PC-3 (cell line): ENCODE data around the gene SAXO2. TPM values are rescaled to one million over a fixed set of nuclear protein-coding genes. Genes with fewer than 3 reads are reported as not detected.
"Not testable (repeated sequence)": the region's sequence is repeated elsewhere in the genome, so short reads cannot be mapped to it uniquely, and the experiment has no call there.

ENCODE experiments used
- ATAC-seq: fragments of 200-7000 bp; cut with Tn5 transposase; 2 replicates; pipeline ENCODE4 v1.9.1; 2020; ENCODE audit warnings: mild to moderate bottlenecking, moderate library complexity
- Bru-seq: library from RNA; stranded (reverse); fragments of 400-500 nt; gene quantifications from one replicate; lab custom pipeline; 2021; lab: Mats Ljungman, UMichigan
- BruChase-seq, 2 experiments: library from RNA; stranded (reverse); fragments of 400-500 nt; gene quantifications; one replicate each; lab custom pipeline; 2021; lab: Mats Ljungman, UMichigan
- BruUV-seq: library from RNA; stranded (reverse); fragments of 400-500 nt; replicated peaks from 2 replicates; lab custom pipeline; 2021; lab: Mats Ljungman, UMichigan
- CTCF ChIA-PET: fragments of 300-600 bp; sonication (Branson Sonifier 250); formaldehyde crosslinking; loops from one replicate; lab custom pipeline; 2022; ENCODE audit warnings: antibody characterized with exemption; lab: Charles Lee
- POLR2A ChIA-PET: fragments of 300-600 bp; sonication (Branson Sonifier 250); formaldehyde crosslinking; loops from one replicate; lab custom pipeline; 2022; ENCODE audit warnings: antibody characterized with exemption; ENCODE audit not compliant: unreplicated experiment; lab: Charles Lee
- DNase-seq: peaks from one replicate; pipeline ENCODE4 v3.0.0-alpha.2; 2015
- H2AFZ ChIP-seq: fragments of 300-600 bp; sonication (generic); 2 replicates; pipeline ENCODE4 v1.6.0; 2016; ENCODE audit warnings: antibody characterized with exemption, low read length
- H3F3A ChIP-seq: fragments of 300-600 bp; sonication (generic); one replicate; pipeline ENCODE4 v1.6.0; 2017; ENCODE audit warnings: antibody characterized with exemption, low read length, control low read depth, mild to moderate bottlenecking; ENCODE audit not compliant: unreplicated experiment
- H3K27ac ChIP-seq: fragments of 300-600 bp; sonication (generic); 2 replicates; pipeline ENCODE4 v1.5.1; 2016; ENCODE audit warnings: mild to moderate bottlenecking, low read length
- H3K27me3 ChIP-seq: fragments of 300-600 bp; sonication (generic); 2 replicates; pipeline ENCODE4 v1.6.1; 2016; ENCODE audit warnings: low read length, mixed read lengths
- H3K36me3 ChIP-seq: fragments of 300-600 bp; sonication (generic); 2 replicates; pipeline ENCODE4 v1.6.1; 2016; ENCODE audit warnings: low read depth, mixed run types, low read length, mixed read lengths
- H3K4me1 ChIP-seq: fragments of 300-600 bp; sonication (generic); 2 replicates; pipeline ENCODE4 v1.5.1; 2016; ENCODE audit warnings: low read length; ENCODE audit not compliant: insufficient read depth
- H3K4me2 ChIP-seq: fragments of 300-600 bp; sonication (generic); 2 replicates; pipeline ENCODE4 v1.6.0; 2016; ENCODE audit warnings: low read length
- H3K4me3 ChIP-seq: fragments of 300-600 bp; sonication (generic); 2 replicates; pipeline ENCODE4 v1.5.1; 2016; ENCODE audit warnings: mild to moderate bottlenecking, low read length, mixed read lengths
- H3K79me2 ChIP-seq: fragments of 300-600 bp; sonication (generic); 2 replicates; pipeline ENCODE4 v1.6.1; 2017; ENCODE audit warnings: low read length, mixed read lengths
- H3K9ac ChIP-seq: fragments of 300-600 bp; sonication (generic); 2 replicates; pipeline ENCODE4 v1.6.0; 2016; ENCODE audit warnings: mild to moderate bottlenecking, low read length
- H3K9me2 ChIP-seq: fragments of 300-600 bp; sonication (generic); replicated peaks from 2 replicates; pipeline ENCODE4 v1.6.1; 2016; ENCODE audit warnings: mixed run types, low read length, mixed read lengths
- H3K9me3 ChIP-seq: fragments of 300-600 bp; sonication (generic); 2 replicates; pipeline ENCODE4 v1.6.1; 2016; ENCODE audit warnings: low read length, mixed read lengths
- H4K20me1 ChIP-seq: fragments of 300-600 bp; sonication (generic); 2 replicates; pipeline ENCODE4 v1.6.1; 2016; ENCODE audit warnings: low read length, mixed read lengths
- CTCF ChIP-seq: fragments of 300-600 bp; sonication (generic); conservative IDR thresholded peaks from 2 replicates; pipeline ENCODE4 v1.5.1; 2017; ENCODE audit warnings: antibody characterized with exemption, low read depth, mild to moderate bottlenecking, low read length
- EZH2phosphoT487 ChIP-seq: fragments of 300-600 bp; sonication (generic); IDR thresholded peaks from 2 replicates; pipeline ENCODE4 v1.6.1; 2018; ENCODE audit warnings: mild to moderate bottlenecking, antibody characterized with exemption, low read length, borderline replicate concordance
- intact Hi-C: fragments of 100-400 bp; cut with micrococcal nuclease; formaldehyde crosslinking; loops from 2 replicates; pipeline ENCODE4 v1.9.0; 2023
- long read RNA-seq: library from polyadenylated mRNA; unstranded; transcript quantifications from one replicate; pipeline ENCODE4 v2.0.0, GENCODE V29; 2021; ENCODE audit not compliant: unreplicated experiment
- total RNA-seq: library from RNA; depleted of rRNA; stranded (reverse); fragments of >200 nt; gene quantifications from 2 replicates; pipeline ENCODE4 v1.2.3, GENCODE V29; 2014; rRNA removed

The SAXO2 gene
- total RNA-seq = 0.35 and 3.7 TPM in 2 replicates
- percentile 38 among the genes with signal in this experiment for Bru-seq, nascent RNA
- percentile 37 among the genes with signal in this experiment for BruChase-seq, experiment 1, labeled RNA remaining after a 6-hour chase
- BruChase-seq, experiment 2, labeled RNA remaining after a 2-hour chase = percentile 39 among the genes with signal in this experiment
- long read RNA-seq, partial matches to known transcripts = 0 of 6 reads
- long read RNA-seq, other reads (novel, unspliced or antisense) = 6 of 6 reads

GRCh38 chr15:82262422-82263026, at the start of gene SAXO2, which contains the start of gene EFL1:
TSS of gene SAXO2 (plus strand) at chr15:82262818. CDS start at chr15:82262880, 62 bp downstream.
TSS of gene EFL1 (minus strand) at chr15:82262734. CDS start at chr15:82261778, 956 bp downstream.
- Histone ChIP-seq H3K9ac (peak within 1 kb of the TSS; percentile 78), H3K4me1 (peaks cover 26% of the 10 kb centered on the region), H3K27ac (peak within 1 kb of the TSS; percentile 78), H3K9me2 (no peaks in the 10 kb centered on the region), H4K20me1 (peaks cover 18% of the 10 kb centered on the region), H3K27me3 (no peaks in the 10 kb centered on the region), H3K4me3 (peak within 1 kb of the TSS; percentile 81), H3K79me2 (peaks cover 28% of the 10 kb centered on the region), H3K36me3 (peaks cover 14% of the 10 kb centered on the region), H2AFZ (peak within 1 kb of the TSS; percentile 73), H3K9me3 (no peaks in the 10 kb centered on the region), H3K4me2 (peak within 1 kb of the TSS; percentile 86), H3F3A (peaks cover 10% of the 10 kb centered on the region)
- BruUV-seq = no TSS peak
- DNase-seq (peak; percentile 86), ATAC-seq (peak; percentile 78)
- TF ChIP-seq EZH2phosphoT487 = no peak
- ChIA-PET CTCF (interaction anchor here (0.5 to 1.0 kb wide), 2 partner anchors 15 to 154 kb away, joined by 3 read pairs; no protein-coding TSS in a partner anchor), POLR2A (no interaction called here)
- intact Hi-C loops = no loop called here

GRCh38 chr15:82216092-82216491, 46.5 kb upstream of the SAXO2 start:
- H3K4me1 ChIP-seq, H3K9me2 ChIP-seq, CTCF ChIA-PET, POLR2A ChIA-PET, H3F3A ChIP-seq, H3K4me3 ChIP-seq, intact Hi-C loops, H3K4me2 ChIP-seq, H3K79me2 ChIP-seq, BruUV-seq, ATAC-seq, H3K27ac ChIP-seq, H3K36me3 ChIP-seq, DNase-seq, H3K9me3 ChIP-seq, H3K27me3 ChIP-seq, H2AFZ ChIP-seq, H3K9ac ChIP-seq, H4K20me1 ChIP-seq: not testable (repeated sequence)

GRCh38 chr15:82221535-82221934, 41.1 kb upstream of the SAXO2 start:
- ATAC-seq = peak; percentile 63

More at GRCh38 chr15:82221535-82221934, 41.1 kb upstream of the SAXO2 start:
- H3K27me3 ChIP-seq, H2AFZ ChIP-seq, H3K79me2 ChIP-seq, H3K27ac ChIP-seq, H3K36me3 ChIP-seq, POLR2A ChIA-PET, H3K9me3 ChIP-seq, intact Hi-C loops, H3F3A ChIP-seq, H3K4me3 ChIP-seq, H4K20me1 ChIP-seq, H3K9me2 ChIP-seq, H3K4me1 ChIP-seq, H3K9ac ChIP-seq, H3K4me2 ChIP-seq, BruUV-seq: not testable (repeated sequence)
- TF ChIP-seq CTCF = peak; percentile 54
- CTCF ChIA-PET = interaction anchor here (0.6 kb wide), 1 partner anchor 267 kb away, joined by 6 read pairs; no protein-coding TSS in a partner anchor
- DNase-seq = peak; percentile 44
